Esophagus squamous epithelium (tissue), 5 donors: ENCODE measurements around the gene EFCAB6. TPM values are rescaled to one million over a fixed set of nuclear protein-coding genes. Genes with fewer than 3 reads are reported as not detected.

Experiments
- DNase-seq: peaks from one replicate; lab custom pipeline; 2025; lab: John Stamatoyannopoulos, UW
- H3K27ac ChIP-seq, 4 donors: fragments of 200-600 bp; sonication (generic); one replicate each; pipeline ENCODE4 v1.5.1; 2016 to 2019; ENCODE audit warnings: mild to moderate bottlenecking in 1 of 4
- H3K27me3 ChIP-seq, 4 donors: fragments of 200-600 bp; sonication (generic); 1 replicate in 3 of 4; 2 replicates in 1 of 4; pipeline versions ENCODE4 v1.5.1 to v1.6.0; 2017 to 2021; ENCODE audit warnings: antibody characterized with exemption in 1 of 4
- H3K36me3 ChIP-seq, 3 donors: fragments of 200-600 bp; sonication (generic); one replicate each; pipeline ENCODE4 v1.5.1; 2016 to 2019
- H3K4me1 ChIP-seq, 3 donors: fragments of 200-600 bp; sonication (generic); one replicate each; pipeline ENCODE4 v1.5.1; 2017 to 2019
- H3K4me3 ChIP-seq, 4 donors: fragments of 200-600 bp; sonication (generic); 1 replicate in 3 of 4; 2 replicates in 1 of 4; pipeline ENCODE4 v1.5.1; 2016 to 2019; ENCODE audit warnings: mild to moderate bottlenecking in 2 of 4, moderate library complexity in 1 of 4
- H3K9me3 ChIP-seq, 3 donors: fragments of 200-600 bp; sonication (generic); one replicate each; pipeline ENCODE4 v1.5.1; 2016 to 2019
- CTCF ChIP-seq, 6 experiments: fragments of 450-650 bp in 4 of 6; fragments of 200-600 bp in 2 of 6; sonication (generic) in 2 of 6; IDR thresholded peaks; one replicate each; pipeline ENCODE4 v1.5.1; 2016 to 2019; ENCODE audit warnings: antibody characterized with exemption in 6 of 6, mild to moderate bottlenecking in 4 of 6, moderate library complexity in 4 of 6
- POLR2A ChIP-seq, 4 donors: fragments of 450-650 bp; IDR thresholded peaks; one replicate each; pipeline ENCODE4 v1.6.1; 2017; ENCODE audit warnings: antibody characterized with exemption in 4 of 4, mild to moderate bottlenecking in 4 of 4, moderate library complexity in 3 of 4
- WGBS, 2 donors: methylation state at CpG; one replicate each; pipeline ENCODE4 v1.1.5; 2018; 5-methylcytosine and 5-hydroxymethylcytosine counted together
- intact Hi-C: fragments of 100-400 bp; cut with DNase I; formaldehyde crosslinking; loops from one replicate; pipeline ENCODE4 v1.15.0; 2022
- total RNA-seq, 4 donors: library from RNA; depleted of rRNA; stranded (reverse); fragments of >200 nt; gene quantifications; one replicate each; pipeline ENCODE4 v1.1.0, GENCODE V29; 2016
- donor health status: DM: yes; HTN: yes; CAD: no.

EFCAB6 gene
- total RNA-seq, 4 donors from 2014 or later = 0.22 to 1.5 (median 0.90) TPM

- peaks cover 0 to 63% (median 1%) of the 10 kb centered on the region in 4 donors for H3K27me3 ChIP-seq
These were observed 324.6 kb downstream of the EFCAB6 start for GRCh38 chr22:43487311-43488030.

GRCh38 chr22:43485502-43486089, 326.5 kb downstream of the EFCAB6 start:
- Histone ChIP-seq H3K4me1 (no peaks in the 10 kb centered on the region), H3K4me3 (no peak overlapping the region), H3K27ac (no peak overlapping the region), H3K9me3 (no peaks in the 10 kb centered on the region), H3K27me3 (peaks cover 0 to 59% (median 1%) of the 10 kb centered on the region in 4 donors), H3K36me3 (no peaks in the 10 kb centered on the region)
- no peak for DNase-seq
- TF ChIP-seq POLR2A (IDR thresholded peaks at IDR 0.05) (no peak), CTCF (IDR thresholded peaks at IDR 0.05) (no peak)
- WGBS, 2 donors = 60 to 76% methylated on average over 11 to 18 of the region's 20 CpGs
- intact Hi-C loops = no loop called here

More at GRCh38 chr22:43487311-43488030, 324.6 kb downstream of the EFCAB6 start:
- TF ChIP-seq CTCF (IDR thresholded peaks at IDR 0.05) (no peak), POLR2A (IDR thresholded peaks at IDR 0.05) (no peak)
- no peaks in the 10 kb centered on the region for H3K9me3 ChIP-seq
- DNase-seq = no peak
- no peak overlapping the region for H3K27ac ChIP-seq
- no peaks in the 10 kb centered on the region for H3K36me3 ChIP-seq
- 60 to 64% methylated on average over 4 to 11 of the region's 19 CpGs for WGBS, 2 donors
- intact Hi-C loops = no loop called here
- no peaks in the 10 kb centered on the region for H3K4me1 ChIP-seq
- no peak overlapping the region for H3K4me3 ChIP-seq

- Histone ChIP-seq H3K27ac (no peak overlapping the region), H3K4me1 (no peaks in the 10 kb centered on the region), H3K36me3 (no peaks in the 10 kb centered on the region), H3K9me3 (no peaks in the 10 kb centered on the region), H3K4me3 (no peak overlapping the region), H3K27me3 (peaks cover 0 to 49% (median 1%) of the 10 kb centered on the region in 4 donors)
- intact Hi-C loops = no loop called here
- TF ChIP-seq POLR2A (IDR thresholded peaks at IDR 0.05) = no peak
- TF ChIP-seq CTCF (IDR thresholded peaks at IDR 0.05) = no peak
- DNase-seq = no peak
- 60 to 100% methylated on average over 1 to 3 of the region's 8 CpGs for WGBS, 2 donors
These were observed 327.9 kb downstream of the EFCAB6 start for GRCh38 chr22:43484227-43484626.

- WGBS, 2 donors = 87% methylated on average over 3 of the region's 7 CpGs; no CpG with 5 or more reads in 1 of the 2 donors
- Histone ChIP-seq H3K4me3 (no peak overlapping the region), H3K9me3 (no peaks in the 10 kb centered on the region), H3K36me3 (no peaks in the 10 kb centered on the region), H3K27ac (no peak overlapping the region), H3K27me3 (peaks cover 0 to 46% (median 1%) of the 10 kb centered on the region in 4 donors), H3K4me1 (no peaks in the 10 kb centered on the region)
- intact Hi-C loops = no loop called here
- DNase-seq = no peak
- TF ChIP-seq CTCF (IDR thresholded peaks at IDR 0.05) (no peak), POLR2A (IDR thresholded peaks at IDR 0.05) (no peak)
These were observed 328.4 kb downstream of the EFCAB6 start for GRCh38 chr22:43483669-43484068.

GRCh38 chr22:43483266-43483665, 328.8 kb downstream of the EFCAB6 start:
- H3K4me1 ChIP-seq = no peaks in the 10 kb centered on the region
- TF ChIP-seq CTCF (IDR thresholded peaks at IDR 0.05) (no peak), POLR2A (IDR thresholded peaks at IDR 0.05) (no peak)

More at GRCh38 chr22:43483266-43483665, 328.8 kb downstream of the EFCAB6 start:
- WGBS, 2 donors = 50 to 71% methylated on average over 12 to 13 of the region's 13 CpGs
- H3K9me3 ChIP-seq = no peaks in the 10 kb centered on the region
- peaks cover 0 to 45% (median 1%) of the 10 kb centered on the region in 4 donors for H3K27me3 ChIP-seq
- H3K4me3 ChIP-seq = no peak overlapping the region
- intact Hi-C loops = no loop called here
- no peak for DNase-seq
- H3K36me3 ChIP-seq = no peaks in the 10 kb centered on the region
- H3K27ac ChIP-seq = no peak overlapping the region
